ENCODE measurements around the gene SNCAIP. TPM values are rescaled to one million over a fixed set of nuclear protein-coding genes. Genes with fewer than 3 reads are reported as not detected.

The SNCAIP gene
- total and polyA plus RNA-seq, 2 donors (not counting 1 experiment from before 2014, with no cell fraction given): 1.3 to 4.1 TPM

- Histone ChIP-seq H3K4me1 (ENCODE audit: control insufficient read depth, extremely low read depth, insufficient read depth, low read length) (no peaks in the 10 kb centered on the region), H3K36me3 (ENCODE audit: control insufficient read depth, insufficient read depth, low read length) (no peaks in the 10 kb centered on the region), H4K20me1 (ENCODE audit: control insufficient read depth, extremely low read depth, insufficient read depth, low read length) (no peaks in the 10 kb centered on the region), H3K9ac (ENCODE audit: insufficient read depth, low read length) (no peak overlapping the region), H3K4me2 (ENCODE audit: extremely low read depth, insufficient read depth, low read length) (no peak overlapping the region), H3K9me3 (ENCODE audit: control insufficient read depth, insufficient read depth, low read depth, low read length) (no peaks in the 10 kb centered on the region), H3K27ac (ENCODE audit: insufficient read depth, low read length) (no peak overlapping the region), H3K4me3 (replicated peaks in 1 of 4; ENCODE audit: control extremely low read depth in 1 of 4, insufficient read depth in 1 of 4, low read depth in 3 of 4, low read length in 4 of 4) (no peak overlapping the region), H3K27me3 (ENCODE audit: control insufficient read depth, insufficient read depth, low read length) (no peaks in the 10 kb centered on the region), H3K79me2 (ENCODE audit: control insufficient read depth, insufficient read depth, low read length) (no peaks in the 10 kb centered on the region), H2AFZ (ENCODE audit: low read length) (no peak overlapping the region)
- TF ChIP-seq EZH2 (IDR thresholded peaks at IDR 0.05; ENCODE audit: low read length, missing control alignments) (no peak), CTCF (conservative IDR thresholded peaks at IDR 0.05 in 1 of 2, IDR thresholded peaks at IDR 0.05 in 1 of 2; ENCODE audit: low read depth in 1 of 2, low read length in 2 of 2) (no peak)
- no peak for DNase-seq (ENCODE audit: low read depth in 2 of 2)
Measured at GRCh38 chr5:122354293-122354692, 42.3 kb downstream of the SNCAIP start.

GRCh38 chr5:122355324-122355723 lies 43.3 kb downstream of the SNCAIP start:
- Histone ChIP-seq H3K9me3 (ENCODE audit: control insufficient read depth, insufficient read depth, low read depth, low read length) (no peaks in the 10 kb centered on the region), H4K20me1 (ENCODE audit: control insufficient read depth, extremely low read depth, insufficient read depth, low read length) (no peaks in the 10 kb centered on the region), H3K9ac (ENCODE audit: insufficient read depth, low read length) (no peak overlapping the region), H3K27ac (ENCODE audit: insufficient read depth, low read length) (no peak overlapping the region), H3K4me1 (ENCODE audit: control insufficient read depth, extremely low read depth, insufficient read depth, low read length) (no peaks in the 10 kb centered on the region), H3K4me3 (replicated peaks in 1 of 4; ENCODE audit: control extremely low read depth in 1 of 4, insufficient read depth in 1 of 4, low read depth in 3 of 4, low read length in 4 of 4) (no peak overlapping the region), H3K36me3 (ENCODE audit: control insufficient read depth, insufficient read depth, low read length) (no peaks in the 10 kb centered on the region), H3K27me3 (ENCODE audit: control insufficient read depth, insufficient read depth, low read length) (no peaks in the 10 kb centered on the region), H3K4me2 (ENCODE audit: extremely low read depth, insufficient read depth, low read length) (no peak overlapping the region), H2AFZ (ENCODE audit: low read length) (no peak overlapping the region), H3K79me2 (ENCODE audit: control insufficient read depth, insufficient read depth, low read length) (no peaks in the 10 kb centered on the region)
- no peak for TF ChIP-seq CTCF (conservative IDR thresholded peaks at IDR 0.05 in 1 of 2, IDR thresholded peaks at IDR 0.05 in 1 of 2; ENCODE audit: low read depth in 1 of 2, low read length in 2 of 2)
- no peak for TF ChIP-seq EZH2 (IDR thresholded peaks at IDR 0.05; ENCODE audit: low read length, missing control alignments)
- DNase-seq (ENCODE audit: low read depth in 2 of 2): no peak

DNA sequence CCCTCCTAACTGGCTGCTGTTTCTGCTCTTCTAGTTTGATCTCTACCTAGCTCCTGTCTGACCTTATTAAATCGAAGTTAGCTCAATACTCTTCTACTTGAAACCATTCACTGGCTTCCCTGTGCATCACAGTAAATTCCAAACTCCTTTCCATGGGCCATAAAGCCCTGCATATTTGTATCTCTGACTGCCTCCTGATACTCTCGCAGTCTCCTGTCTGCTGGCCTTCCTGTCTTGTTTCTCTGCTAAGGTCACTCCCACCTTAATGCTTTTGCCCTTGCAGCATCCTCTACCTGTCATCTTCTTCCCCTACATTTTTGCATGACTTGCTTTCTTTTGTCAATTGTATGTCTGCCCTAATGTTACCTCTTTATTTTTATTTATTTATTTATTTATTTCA lies 44.8 kb downstream of the SNCAIP start:
- DNase-seq (ENCODE audit: low read depth in 2 of 2): no peak
- no peaks in the 10 kb centered on the region for H3K4me1 ChIP-seq (ENCODE audit: control insufficient read depth, extremely low read depth, insufficient read depth, low read length)
- H3K36me3 ChIP-seq (ENCODE audit: control insufficient read depth, insufficient read depth, low read length): no peaks in the 10 kb centered on the region
- no peak overlapping the region for H2AFZ ChIP-seq (ENCODE audit: low read length)
- no peak overlapping the region for H3K9ac ChIP-seq (ENCODE audit: insufficient read depth, low read length)
- no peak overlapping the region for H3K4me3 ChIP-seq (replicated peaks in 1 of 4; ENCODE audit: control extremely low read depth in 1 of 4, insufficient read depth in 1 of 4, low read depth in 3 of 4, low read length in 4 of 4)
- H4K20me1 ChIP-seq (ENCODE audit: control insufficient read depth, extremely low read depth, insufficient read depth, low read length): no peaks in the 10 kb centered on the region
- H3K9me3 ChIP-seq (ENCODE audit: control insufficient read depth, insufficient read depth, low read depth, low read length): no peaks in the 10 kb centered on the region
- no peak overlapping the region for H3K27ac ChIP-seq (ENCODE audit: insufficient read depth, low read length)
- no peaks in the 10 kb centered on the region for H3K79me2 ChIP-seq (ENCODE audit: control insufficient read depth, insufficient read depth, low read length)
- H3K4me2 ChIP-seq (ENCODE audit: extremely low read depth, insufficient read depth, low read length): no peak overlapping the region
- TF ChIP-seq EZH2 (IDR thresholded peaks at IDR 0.05; ENCODE audit: low read length, missing control alignments) (no peak), CTCF (conservative IDR thresholded peaks at IDR 0.05 in 1 of 2, IDR thresholded peaks at IDR 0.05 in 1 of 2; ENCODE audit: low read depth in 1 of 2, low read length in 2 of 2) (no peak)
- no peaks in the 10 kb centered on the region for H3K27me3 ChIP-seq (ENCODE audit: control insufficient read depth, insufficient read depth, low read length)

Measured in fibroblast of lung (primary cell).